WTC11 (cell line): ENCODE measurements around the gene PPP4R2.

Experiments
- CTCF ChIP-seq: fragments of 200-600 bp; IDR thresholded peaks from 2 replicates; pipeline ENCODE4 v1.8.0; 2022; ENCODE audit warnings: antibody characterized with exemption
- E2F1 ChIP-seq: sonication (generic); formaldehyde crosslinking; IDR thresholded peaks from 2 replicates; pipeline ENCODE4 v1.8.0; 2022; ENCODE audit warnings: mild to moderate bottlenecking, missing genetic modification reagents
- ETV6 ChIP-seq: sonication (generic); formaldehyde crosslinking; IDR thresholded peaks from 2 replicates; pipeline ENCODE4 v1.8.1; 2022; ENCODE audit warnings: mild to moderate bottlenecking, missing genetic modification reagents

GRCh38 chr3:73108750-73109149, 112.1 kb downstream of the PPP4R2 start:
- no peak for TF ChIP-seq CTCF
- no peak for TF ChIP-seq E2F1 (CRISPR knock-in tag)
- no peak for TF ChIP-seq ETV6 (CRISPR knock-in tag)
